Islet precursor cell (in vitro differentiated cells): ENCODE results near the gene APOA4.

Experiments
- DNase-seq: peaks from one replicate; pipeline ENCODE4 v3.0.0-alpha.2; 2018

Gene APOA4

DNA sequence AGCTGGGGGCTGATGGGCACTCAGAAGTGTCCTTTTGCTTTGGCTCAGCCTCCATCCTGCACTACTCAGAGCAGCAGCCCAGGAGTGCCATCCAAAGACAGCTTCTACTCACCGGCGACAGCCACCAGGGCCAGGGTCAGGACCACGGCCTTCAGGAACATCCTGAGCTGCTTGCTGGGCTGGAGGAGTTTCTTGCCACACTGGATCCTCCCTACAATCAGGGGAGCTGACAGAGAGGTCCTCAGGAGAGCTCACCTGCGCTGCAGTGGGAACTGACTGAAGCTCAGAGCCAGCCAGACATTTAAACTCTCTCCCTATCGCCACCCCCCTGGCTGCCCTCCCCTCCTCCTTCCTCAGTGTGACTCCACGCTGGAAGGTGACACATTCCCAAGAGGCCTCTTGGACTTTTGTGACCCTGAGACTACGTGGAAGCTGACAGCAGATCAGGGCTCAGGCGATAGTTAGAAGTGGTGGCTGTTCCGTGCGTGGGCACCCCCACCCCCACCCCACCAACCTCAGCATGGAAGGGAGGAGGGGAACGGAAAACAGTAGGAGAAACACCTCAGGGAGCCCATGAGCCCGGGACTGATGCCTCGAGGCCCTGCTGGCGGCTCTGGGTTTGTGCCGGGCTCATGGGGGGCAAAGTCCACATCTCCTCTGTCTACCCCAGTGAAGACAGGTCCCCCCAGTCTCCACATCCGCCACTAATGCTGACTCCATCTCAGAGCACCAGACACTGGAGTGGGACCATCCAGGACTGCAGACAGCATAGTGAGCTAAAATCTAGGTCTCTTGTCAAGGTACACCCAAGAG is at the start of gene APOA4:
TSS of gene APOA4 (minus strand) at position 274 of the 813 bp plus-strand sequence. CDS start at position 161, 113 bp downstream.
- peak; percentile 50 for DNase-seq

GRCh38 chr11:116871248-116871647 is 48.1 kb upstream of the APOA4 start:
- DNase-seq, result no peak

GRCh38 chr11:116870054-116870453 is 47.0 kb upstream of the APOA4 start:
- no peak for DNase-seq

GRCh38 chr11:116869610-116870009 is 46.5 kb upstream of the APOA4 start:
- no peak for DNase-seq

GRCh38 chr11:116868066-116868465 is 45.0 kb upstream of the APOA4 start:
- no peak for DNase-seq

DNA sequence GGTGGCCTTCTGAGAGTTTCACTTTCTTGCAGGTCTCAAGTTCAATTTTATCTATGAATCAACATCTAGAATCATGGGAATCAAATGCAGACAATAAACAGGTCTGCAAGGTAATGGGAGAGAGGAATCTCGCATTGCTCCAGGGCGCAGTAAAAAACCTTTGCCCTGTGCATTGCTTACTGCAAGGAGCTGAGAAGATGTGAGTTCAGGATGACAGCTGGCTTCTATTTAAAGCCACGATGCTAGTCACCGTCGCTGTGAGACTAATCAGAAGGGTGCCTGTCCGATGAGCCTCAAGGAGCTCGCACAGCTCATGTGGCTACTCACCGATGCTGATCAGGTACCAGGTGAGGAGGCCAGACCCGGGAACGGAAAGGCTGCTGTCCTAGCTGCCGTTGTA is 44.5 kb upstream of the APOA4 start:
- DNase-seq, result peak; percentile 89

DNA sequence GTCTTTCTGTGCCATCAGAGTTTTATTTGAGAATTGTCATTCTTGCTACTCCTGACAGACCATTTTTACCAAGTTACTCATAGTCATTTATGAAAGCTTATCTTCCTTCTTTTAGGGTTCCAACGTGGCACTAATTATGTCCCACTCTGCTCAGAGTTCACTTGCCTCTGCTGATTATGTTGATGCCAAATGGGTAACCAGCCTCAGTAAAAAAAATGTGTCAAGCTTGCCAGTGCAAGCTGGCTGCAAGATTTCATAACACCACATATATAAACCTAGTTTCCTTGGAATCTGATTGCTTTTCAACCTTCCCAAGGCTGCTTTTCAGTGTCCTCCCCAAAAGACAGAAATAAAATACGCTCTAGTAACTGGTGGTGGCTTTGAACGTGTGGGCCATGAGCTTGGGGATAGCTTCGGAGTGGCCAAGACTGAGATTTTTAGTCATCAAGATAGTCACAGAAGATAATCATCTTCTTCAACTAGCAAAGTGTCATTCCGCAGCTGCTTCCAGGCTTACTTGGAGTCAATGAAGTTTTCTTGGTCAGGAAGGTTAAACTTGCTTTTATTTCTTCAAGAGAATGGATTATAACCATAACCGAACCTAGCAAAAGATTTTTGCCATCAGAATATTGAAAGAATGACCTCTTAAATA is 43.8 kb upstream of the APOA4 start:
- no peak for DNase-seq

- no peak for DNase-seq
These were observed 42.6 kb upstream of the APOA4 start for GRCh38 chr11:116865696-116866095.

DNA sequence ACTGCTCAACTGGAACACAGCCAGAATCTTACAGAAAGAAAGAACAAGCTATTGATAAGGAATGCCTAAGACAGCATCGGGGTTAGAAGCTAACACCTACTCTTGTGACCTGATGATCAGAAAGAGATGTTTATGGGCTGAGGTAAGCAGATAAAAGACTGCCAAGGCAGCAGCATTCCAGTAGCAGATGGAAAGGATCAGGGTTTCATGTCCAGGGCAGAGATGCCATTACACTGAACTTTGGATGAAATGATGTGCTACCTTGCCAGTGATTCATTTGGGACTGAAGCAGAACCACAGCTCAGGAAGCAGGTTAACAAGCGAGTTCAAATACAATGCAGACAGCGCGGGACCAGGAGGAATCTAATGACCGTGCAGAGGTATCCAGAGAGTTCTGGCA is 41.4 kb upstream of the APOA4 start:
- DNase-seq, result no peak

- DNase-seq, result no peak
These were observed 39.8 kb upstream of the APOA4 start for GRCh38 chr11:116862951-116863350.

GRCh38 chr11:116862185-116862584 is 39.1 kb upstream of the APOA4 start:
- no peak for DNase-seq

DNA sequence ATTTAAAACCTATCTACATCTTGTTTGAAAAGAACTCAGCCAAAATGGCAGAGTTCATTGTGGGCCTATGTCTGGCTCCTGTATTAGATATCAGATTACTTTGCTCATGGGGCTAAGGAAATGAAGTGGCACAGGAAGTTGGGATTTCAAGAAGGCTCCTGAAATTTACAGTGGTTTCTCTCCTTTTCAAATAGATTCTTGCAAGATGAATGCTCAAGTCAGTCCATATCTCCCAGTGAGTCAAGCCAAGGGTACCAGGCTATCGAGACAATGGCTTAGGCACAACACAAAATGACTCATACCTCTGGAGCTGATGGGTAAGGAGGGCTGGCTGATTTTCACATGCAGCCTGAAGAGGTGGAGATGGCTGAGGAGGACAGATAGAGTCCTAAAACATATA is 38.4 kb upstream of the APOA4 start:
- DNase-seq, result no peak

GRCh38 chr11:116860303-116860702 is 37.2 kb upstream of the APOA4 start:
- no peak for DNase-seq

DNA sequence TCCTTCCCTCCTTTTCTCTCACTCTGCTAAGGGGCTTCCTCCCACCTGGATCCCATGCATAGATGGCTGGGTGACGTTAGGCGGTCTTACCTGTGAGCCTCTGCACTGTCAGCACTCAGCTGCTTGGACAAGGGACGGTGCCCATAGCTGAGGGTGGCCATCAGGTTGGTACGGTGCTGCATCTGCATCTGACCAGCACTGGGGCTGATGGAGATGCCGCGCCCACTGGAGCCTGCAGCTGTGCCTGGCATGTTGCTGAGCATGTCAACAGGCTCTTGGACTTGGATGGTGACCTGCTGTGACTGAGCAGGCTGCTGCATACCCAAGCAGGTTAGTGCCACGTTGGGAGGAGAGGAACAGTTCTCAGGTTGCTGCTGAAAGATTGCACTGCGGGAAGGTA is 36.1 kb upstream of the APOA4 start:
- DNase-seq, result no peak

DNA sequence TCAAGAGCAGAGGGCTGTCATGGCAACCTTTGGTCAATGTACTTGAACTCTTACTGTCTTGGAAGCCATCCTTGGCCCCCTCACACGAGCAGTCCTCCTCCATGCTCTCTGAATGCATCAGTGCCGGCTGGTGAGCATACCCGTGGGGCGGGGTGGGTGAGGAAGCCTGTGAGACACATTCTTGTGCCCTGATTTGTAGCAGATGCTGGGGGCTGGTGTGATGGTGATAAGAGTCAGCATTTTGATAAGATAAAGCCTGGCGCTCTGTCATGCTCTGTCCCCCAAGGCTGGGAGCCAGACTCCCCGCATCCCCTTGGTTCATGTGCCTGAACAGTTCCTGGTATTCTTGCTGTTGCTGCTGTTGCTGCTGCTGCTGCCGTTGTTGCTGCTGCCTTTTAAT is 34.8 kb upstream of the APOA4 start:
- no peak for DNase-seq

DNA sequence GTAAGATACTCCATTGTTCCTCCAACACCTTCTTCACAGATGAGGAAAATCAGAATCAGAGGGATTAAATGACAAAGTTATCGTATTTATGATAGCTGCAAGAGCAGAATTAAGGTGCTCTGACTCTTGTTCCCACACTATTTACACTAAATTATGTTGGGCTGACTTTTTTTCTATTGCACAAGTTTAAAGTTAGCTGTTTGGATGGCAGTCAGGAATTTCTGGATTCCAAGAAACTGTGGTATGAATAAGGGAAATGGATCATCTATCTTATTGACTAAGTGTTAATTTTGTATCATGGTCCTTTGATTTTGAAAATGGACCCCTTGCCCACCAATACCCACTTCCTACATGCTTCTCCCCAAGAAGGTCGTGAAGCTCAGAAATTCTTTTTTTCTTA is 34.2 kb upstream of the APOA4 start:
- no peak for DNase-seq

DNA sequence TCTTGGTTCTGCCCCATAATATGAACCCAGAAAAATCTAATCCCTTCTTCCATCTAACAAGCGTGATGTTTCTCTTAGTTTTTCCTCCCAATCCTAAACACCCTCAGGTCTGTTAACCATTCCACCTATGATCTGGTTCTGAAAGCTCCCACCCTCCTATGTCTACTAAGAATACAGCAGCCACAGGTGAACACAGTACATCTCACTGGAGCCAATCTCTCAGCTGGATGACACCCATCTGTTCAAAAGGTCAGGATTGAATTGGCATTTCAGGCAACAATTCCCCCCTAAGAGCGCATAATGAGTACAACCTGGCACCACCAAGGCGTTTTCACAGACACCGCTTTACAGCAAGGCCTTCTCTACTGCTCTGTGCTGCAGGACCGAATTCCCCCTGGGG is 33.3 kb upstream of the APOA4 start:
- DNase-seq, result no peak

DNA sequence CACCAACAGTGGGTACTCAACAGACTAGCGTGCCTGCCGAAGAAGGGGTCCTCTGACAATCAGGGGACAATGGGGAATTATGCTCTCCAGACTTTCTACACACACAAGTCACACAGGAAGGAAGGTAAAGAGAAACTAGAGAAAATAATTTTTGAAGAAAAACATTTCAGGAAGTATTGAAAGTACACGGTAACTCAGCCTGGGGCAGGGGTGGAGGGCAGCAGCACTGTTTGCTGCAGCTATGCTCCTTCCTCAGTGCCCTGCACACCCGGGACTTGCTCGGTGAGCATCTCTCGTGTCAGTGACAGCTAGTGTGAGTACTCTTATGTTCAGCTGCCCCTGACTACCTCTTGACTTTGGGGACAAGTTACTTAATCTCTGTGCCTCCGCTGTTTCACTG is 32.3 kb upstream of the APOA4 start:
- DNase-seq, result no peak

DNA sequence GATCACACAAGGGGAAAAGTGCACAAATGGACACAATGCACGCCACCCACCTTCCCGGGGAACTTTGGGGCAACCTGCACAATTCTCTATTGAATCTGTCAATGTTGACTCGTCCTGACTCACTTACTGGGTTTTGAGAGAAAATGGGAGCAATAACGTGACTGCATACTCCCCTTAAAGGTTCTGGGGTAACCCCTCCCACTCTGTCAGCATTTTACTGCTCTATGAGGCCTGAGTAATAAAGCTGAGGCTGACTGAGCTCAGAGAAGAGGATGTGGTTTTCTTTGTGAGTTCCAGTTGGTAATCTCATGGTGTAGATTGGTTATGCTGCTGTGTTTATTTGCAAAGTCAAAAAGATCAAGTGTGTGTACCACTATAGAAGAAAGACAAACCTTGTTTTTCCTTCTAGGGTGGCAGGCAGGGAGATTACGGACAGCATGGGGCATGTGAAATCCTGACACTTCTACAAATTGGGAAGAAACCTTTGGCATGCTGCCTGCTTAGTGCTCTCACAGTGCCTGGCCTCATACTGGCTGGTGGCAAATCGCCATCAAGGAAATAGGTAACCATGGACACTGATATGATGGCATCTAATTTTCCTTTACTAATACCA is 30.5 kb upstream of the APOA4 start:
- DNase-seq, result no peak

DNA sequence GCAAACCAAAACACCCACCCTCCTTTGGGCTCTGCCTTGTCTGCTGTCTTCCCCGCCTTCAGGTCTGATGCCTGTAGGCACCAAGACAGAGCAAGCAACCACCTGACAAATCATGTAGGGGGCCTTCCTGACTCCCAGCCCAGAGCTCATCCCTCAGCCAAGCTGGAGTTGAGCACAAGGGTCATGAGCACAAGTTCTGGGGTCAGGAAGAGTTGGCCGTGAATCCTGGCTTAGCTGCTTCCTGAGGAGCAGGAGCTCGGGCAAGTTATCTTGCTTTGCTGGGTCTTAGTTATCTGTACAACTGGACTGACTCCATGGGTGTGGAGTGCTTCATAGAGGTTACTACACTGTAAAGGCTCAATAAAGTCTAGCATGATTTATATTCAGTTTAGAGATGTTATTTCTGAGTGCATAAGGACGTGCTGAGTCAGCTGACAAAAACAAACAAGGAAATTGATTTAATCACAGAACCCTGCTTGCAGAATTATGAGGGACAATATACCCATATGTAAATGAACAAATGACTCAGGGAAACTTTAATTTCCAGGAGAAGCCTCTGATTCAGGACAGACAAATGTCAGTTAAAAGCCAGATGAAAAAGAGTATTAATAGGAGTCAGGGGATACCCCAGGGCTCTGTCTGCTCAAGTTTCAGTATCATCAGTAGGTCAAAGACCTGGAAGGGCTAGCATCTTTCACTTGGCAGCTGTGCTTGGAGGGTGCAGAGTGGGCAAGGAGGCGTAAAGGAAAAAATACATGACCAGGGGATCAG is 29.3 kb upstream of the APOA4 start:
- no peak for DNase-seq

DNA sequence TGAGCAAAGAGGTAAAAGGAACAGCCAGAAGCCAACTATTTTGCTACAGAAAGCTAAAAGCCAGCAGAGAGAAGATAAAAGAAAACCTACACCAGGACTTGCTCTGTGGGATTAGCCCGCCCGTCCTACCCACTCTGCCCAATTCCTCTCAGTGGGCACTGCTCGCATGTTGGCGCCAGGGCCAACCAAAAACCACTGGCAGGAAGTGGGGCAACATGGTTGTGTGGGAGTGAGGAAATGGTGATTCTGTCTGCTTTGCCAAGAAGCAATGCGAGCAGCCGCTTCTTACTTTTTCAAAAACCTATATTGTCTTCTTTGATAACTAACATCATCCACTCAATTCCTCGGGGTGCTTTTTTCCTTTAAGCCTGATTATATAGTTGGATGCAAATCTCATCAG is 28.5 kb upstream of the APOA4 start:
- no peak for DNase-seq

DNA sequence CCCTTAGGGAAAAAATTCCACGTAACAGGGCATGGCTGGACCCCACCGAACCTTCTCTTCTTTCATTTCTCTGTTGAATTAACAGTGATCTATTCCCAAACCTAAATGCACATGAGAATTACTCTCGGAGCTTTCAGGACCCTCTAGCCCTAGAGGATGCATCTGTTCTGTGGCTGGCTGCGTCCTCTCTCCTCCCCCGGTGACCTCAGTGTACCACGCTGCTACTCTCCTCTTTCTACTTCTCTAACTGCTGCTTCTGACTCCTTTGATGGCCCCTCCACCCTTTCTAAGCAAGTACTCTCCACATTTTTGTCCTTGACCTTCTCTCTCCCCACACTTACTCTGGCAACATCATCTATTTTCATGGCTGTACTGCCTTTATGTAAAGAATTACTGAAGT is 26.4 kb upstream of the APOA4 start:
- DNase-seq, result no peak

DNA sequence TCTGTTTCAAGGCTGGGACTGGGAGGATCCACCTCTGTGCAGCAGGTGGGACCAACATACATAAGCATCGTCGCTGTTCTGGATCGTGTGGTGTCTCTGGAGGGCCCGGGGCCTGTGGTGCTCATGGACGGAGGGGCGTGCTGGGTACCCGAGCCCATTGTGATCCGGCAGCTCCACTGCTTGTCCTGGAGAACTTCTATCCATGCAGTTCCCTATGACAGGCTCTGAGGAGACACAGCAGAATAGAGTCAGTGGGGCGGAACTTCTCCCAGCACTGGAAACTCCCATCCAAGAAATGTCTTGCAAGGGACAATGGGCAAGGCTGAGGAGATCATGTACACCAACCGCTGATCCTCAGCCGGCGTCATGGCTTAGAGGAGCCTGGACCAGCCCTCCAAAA is 26.0 kb upstream of the APOA4 start:
- no peak for DNase-seq
